HG03135 (cell line): ENCODE measurements around the gene MARCHF2.
"Not testable (repeated sequence)": the region's sequence is repeated elsewhere in the genome, so short reads cannot be mapped to it uniquely, and the experiment has no call there.

ENCODE experiments used
- ATAC-seq: cut with Tn5 transposase; IDR thresholded peaks from one replicate; pipeline ENCODE4 v1.9.1; 2021; ENCODE audit warnings: mild to moderate bottlenecking, moderate library complexity; ENCODE audit not compliant: unreplicated experiment

Gene MARCHF2, protein sequence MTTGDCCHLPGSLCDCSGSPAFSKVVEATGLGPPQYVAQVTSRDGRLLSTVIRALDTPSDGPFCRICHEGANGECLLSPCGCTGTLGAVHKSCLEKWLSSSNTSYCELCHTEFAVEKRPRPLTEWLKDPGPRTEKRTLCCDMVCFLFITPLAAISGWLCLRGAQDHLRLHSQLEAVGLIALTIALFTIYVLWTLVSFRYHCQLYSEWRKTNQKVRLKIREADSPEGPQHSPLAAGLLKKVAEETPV

DNA sequence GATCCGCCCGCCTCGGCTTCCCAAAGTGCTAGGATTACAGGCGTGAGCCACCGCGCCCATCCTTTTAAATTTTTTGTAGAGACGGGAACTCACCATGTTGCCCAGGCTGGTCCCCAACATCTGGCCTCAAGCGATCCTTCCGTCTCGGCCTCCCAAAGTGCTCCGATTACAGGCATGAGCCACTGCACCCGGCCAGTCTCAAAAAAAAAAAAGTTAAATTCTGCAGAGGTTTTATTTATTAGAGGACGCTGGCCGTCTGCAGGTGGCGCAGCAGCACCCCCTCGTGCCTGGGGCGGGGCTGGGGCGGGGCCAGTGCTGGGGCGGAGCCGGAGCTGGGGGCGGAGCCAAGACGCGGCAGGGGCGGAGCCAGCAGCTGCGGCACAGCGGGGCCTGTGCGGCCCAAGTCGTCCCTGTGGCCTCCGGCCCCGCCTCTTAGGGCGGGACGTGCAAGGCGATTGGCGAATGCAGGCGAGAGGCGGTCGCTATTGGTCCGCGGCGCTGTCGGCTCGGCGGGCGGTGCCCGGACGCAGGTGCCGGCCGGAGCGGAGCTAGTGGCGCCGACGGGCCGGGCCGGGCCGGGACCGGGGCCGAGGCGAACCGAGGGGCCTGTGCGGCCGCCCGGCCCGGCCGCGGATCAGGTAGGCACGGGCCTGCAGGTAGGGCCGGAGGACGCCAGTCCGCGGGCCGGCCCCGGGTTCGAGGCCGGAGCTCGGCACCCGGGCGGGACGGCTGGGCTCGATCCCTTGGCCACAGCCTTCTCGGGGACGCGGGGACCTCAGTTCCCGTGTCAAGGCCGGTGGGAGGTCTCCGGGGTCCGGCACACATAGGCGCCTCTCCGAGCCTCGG is at the start of gene MARCHF2:
Gene MARCHF2, plus strand, starts transcription at position 523 of the 846 bp plus-strand sequence. CDS start 8,536 bp downstream, outside the sequence.
- ATAC-seq: peak; percentile 99

DNA sequence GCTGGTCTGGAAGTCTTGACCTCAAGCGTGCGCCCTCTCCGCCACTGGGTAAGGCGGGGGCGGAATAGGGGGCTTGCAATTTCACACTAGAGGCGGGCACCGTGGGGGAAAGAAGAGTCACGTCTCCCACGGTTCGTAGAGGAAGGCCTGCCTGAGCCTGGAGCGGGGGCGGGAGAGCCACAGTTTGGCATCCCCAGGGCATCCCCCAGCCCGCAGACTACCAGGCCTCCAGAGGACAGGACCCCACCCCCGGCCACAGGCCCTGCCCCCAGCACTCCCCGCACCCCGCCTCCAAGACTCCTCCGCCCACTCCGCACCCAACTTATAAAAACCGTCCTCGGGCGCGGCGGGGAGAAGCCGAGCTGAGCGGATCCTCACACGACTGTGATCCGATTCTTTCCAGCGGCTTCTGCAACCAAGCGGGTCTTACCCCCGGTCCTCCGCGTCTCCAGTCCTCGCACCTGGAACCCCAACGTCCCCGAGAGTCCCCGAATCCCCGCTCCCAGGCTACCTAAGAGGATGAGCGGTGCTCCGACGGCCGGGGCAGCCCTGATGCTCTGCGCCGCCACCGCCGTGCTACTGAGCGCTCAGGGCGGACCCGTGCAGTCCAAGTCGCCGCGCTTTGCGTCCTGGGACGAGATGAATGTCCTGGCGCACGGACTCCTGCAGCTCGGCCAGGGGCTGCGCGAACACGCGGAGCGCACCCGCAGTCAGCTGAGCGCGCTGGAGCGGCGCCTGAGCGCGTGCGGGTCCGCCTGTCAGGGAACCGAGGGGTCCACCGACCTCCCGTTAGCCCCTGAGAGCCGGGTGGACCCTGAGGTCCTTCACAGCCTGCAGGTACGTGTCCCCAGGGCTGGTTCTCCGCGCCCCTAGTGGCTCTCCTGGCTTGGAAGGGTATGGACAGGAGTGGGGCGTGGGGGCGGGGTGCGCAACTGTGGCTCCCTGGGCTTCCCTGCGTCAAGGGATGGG is 49.0 kb upstream of the MARCHF2 start, which contains the start of gene ANGPTL4:
Gene ANGPTL4, plus strand, starts transcription at position 353 of the 969 bp plus-strand sequence. Its CDS starts 167 bp downstream, at position 520.
- no peak for ATAC-seq

DNA sequence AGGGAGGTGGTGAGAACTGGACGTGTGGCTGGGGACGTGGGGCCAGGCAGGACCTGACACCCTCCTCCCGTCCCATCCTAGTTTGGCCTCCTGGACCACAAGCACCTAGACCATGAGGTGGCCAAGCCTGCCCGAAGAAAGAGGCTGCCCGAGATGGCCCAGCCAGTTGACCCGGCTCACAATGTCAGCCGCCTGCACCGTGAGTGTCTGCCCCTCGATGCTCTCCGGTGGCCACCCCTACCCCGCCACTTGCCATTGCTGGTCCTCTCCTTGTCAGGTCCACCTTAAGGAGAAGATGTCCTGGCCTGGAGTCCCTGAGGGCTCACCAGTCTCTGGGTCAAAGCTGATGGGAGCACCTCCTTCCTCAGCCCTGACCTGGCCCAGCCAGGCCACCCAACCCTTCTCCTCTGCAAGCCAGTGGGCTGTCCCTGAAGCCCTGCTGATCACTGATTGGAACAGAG is 47.0 kb upstream of the MARCHF2 start:
- ATAC-seq: no peak

DNA sequence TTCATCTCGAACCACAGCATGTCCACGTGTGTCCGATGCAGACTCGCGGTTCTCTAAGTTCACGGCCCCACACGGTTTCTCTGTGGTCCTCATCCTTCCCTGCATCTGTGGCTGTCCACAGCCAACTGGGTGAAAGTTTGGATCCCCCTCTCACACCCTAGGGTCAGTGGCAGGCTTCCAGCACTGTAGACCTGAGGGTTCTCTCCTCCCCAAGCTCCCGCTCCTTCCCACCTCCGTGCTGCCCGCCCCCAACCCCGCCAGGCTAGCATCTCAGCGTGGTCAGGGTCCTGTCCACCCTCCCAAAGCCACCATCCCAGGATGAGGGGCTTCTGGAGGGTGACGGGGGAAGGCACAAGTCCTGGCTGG is 46.2 kb upstream of the MARCHF2 start:
- ATAC-seq: no peak

DNA sequence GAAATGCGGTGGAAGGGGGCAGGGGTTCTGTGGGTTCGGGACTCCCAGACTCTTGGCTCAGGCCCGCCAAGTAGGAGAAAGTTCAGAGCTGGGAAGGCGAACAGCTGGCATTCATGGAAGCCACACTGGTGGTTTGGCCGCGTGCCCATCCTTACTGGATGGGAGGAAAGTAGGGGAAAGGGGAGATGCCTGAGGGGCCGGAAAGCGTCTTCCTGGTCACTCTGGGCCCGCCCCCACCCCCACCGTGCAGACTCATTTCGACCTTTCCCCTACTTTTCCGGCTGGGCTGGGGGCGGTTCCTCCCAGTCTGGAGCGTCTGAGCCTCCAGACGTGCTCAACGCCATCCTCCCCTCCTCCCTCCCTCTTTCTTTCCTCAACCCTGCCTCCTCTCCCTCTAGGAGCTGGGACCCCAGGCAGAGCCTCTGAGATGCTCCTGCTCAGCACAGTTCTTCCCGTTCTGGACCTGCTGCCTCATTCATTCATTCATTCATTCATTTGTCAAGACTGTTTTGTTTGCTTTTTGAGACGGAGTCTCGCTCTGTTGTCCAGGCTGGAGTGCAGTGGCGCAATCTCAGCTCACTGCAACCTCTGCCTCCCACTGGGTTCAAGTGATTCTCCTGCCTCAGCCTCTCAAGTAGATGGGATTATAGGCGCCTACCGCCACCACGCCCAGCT is 45.6 kb upstream of the MARCHF2 start:
- ATAC-seq: no peak

DNA sequence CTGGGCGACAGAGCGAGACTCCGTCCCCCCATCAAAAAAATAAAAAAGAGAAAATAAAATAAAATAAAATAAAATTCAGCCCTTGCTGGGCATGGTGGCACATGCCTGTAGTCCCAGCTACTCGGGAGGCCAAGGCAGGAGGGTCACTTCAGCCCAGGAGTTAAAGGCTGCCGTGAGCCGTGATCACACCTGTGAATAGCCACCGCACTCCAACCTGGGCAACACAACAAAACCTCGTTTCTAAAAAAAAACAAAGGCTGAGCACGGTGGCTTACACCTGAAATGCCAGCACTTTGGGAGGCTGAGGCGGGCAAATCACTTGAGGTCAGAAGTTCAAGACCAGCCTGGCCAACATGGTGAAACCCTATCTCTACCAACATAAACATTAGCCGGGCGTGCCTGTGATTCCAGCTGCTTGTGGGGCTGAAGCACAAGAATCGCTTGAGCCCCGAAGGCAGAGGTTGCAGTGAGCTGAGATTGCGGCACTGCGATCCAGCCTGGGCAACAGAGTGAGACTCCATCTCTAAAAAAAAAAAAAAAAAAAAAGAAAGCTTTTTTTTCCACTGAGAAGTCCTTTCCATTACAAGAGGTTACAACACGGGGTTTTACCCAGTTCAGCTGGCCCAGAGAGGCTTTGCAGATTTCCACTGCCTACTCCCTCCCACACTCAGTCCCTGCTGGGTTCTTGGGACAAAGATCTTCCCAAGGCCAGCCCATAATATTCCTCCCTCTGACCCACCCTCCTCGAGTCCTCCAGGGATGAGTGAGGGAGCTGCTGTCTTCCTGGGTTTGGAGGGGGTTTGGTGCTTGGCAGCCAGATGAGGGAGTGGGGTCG is 42.7 kb upstream of the MARCHF2 start:
- ATAC-seq: no peak

DNA sequence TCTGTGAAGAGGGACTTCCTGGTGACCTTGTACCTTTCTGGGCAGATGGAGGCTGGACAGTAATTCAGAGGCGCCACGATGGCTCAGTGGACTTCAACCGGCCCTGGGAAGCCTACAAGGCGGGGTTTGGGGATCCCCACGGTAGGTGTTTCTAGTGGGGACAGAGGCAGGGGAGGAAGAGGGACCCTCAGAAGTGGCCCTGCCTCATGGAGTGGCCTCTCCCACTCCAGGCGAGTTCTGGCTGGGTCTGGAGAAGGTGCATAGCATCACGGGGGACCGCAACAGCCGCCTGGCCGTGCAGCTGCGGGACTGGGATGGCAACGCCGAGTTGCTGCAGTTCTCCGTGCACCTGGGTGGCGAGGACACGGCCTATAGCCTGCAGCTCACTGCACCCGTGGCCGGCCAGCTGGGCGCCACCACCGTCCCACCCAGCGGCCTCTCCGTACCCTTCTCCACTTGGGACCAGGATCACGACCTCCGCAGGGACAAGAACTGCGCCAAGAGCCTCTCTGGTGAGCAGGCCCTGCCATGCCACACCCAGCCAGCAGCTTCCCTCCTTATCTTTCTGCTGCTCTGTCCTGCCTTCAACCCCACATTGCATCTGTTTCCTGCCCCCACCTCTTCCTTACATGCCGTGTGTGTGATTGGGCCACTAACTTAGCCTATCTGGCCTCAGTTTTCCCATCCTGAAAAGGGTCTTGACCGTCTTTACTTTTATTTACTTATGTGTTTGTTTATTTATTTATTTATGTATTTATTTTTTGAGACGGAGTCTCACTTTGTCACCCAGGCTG is 41.9 kb upstream of the MARCHF2 start:
- ATAC-seq: no peak

DNA sequence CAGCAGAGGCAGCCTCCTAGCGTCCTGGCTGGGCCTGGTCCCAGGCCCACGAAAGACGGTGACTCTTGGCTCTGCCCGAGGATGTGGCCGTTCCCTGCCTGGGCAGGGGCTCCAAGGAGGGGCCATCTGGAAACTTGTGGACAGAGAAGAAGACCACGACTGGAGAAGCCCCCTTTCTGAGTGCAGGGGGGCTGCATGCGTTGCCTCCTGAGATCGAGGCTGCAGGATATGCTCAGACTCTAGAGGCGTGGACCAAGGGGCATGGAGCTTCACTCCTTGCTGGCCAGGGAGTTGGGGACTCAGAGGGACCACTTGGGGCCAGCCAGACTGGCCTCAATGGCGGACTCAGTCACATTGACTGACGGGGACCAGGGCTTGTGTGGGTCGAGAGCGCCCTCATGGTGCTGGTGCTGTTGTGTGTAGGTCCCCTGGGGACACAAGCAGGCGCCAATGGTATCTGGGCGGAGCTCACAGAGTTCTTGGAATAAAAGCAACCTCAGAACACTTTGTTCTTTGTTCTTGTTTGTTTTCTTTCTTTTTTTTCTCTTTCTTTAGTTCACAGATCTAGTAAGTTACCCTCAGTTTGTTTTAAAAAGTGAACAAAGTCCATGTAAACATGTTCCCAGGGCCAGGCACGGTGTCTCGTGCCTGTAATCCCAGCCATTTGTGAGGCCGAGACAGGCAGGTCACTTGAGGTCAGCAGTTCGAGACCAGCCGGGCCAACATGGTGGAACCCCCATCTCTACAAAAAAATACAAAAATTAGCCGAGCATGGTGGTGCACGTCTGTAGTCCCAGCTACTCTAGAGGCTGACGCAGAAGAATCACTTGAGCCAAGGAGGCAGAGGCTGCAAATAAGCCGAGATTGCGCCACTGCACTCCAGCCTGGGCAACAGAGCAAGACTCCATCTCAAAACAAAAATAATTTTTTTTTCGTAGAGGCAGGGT is 39.0 kb upstream of the MARCHF2 start:
- no peak for ATAC-seq

DNA sequence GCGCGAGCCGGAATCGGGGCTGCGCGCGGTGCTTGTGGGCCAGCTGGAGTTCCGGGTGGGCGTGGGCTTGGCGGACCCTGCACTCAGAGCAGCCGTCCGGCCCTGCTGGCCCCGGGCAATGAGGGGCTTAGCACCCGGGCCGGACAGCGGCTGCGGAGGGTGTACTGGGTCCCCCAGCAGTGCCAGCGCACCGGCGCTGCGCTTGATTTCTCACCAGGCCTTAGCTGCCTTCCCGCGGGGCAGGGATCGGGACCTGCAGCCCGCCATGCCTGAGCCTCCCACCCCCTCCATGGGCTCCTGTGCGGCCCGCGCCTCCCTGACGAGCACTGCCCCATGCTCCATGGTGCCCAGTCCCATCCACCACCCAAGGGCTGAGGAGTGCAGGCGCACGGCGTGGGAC is 37.3 kb upstream of the MARCHF2 start:
- not testable (repeated sequence) for ATAC-seq

DNA sequence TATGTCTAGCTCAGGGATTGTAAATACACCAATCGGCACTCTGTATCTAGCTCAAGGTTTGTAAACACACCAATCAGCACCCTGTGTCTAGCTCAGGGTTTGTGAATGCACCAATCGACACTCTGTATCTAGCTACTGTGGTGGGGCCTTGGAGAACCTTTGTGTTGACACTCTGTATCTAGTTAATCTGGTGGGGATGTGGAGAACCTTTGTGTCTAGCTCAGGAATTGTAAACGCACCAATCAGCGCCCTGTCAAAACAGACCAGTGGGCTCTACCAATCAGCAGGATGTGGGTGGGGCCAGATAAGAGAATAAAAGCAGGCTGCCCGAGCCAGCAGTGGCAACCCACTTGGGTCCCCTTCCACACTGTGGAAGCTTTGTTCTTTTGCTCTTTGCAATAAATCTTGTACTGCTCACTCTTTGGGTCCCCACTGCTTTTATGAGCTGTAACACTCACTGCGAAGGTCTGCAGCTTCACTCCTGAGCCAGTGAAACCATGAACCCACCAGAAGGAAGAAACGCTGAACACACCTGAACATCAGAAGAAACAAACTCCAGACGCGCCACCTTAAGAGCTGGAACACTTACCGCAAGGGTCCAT is 36.6 kb upstream of the MARCHF2 start:
- ATAC-seq: not testable (repeated sequence)

DNA sequence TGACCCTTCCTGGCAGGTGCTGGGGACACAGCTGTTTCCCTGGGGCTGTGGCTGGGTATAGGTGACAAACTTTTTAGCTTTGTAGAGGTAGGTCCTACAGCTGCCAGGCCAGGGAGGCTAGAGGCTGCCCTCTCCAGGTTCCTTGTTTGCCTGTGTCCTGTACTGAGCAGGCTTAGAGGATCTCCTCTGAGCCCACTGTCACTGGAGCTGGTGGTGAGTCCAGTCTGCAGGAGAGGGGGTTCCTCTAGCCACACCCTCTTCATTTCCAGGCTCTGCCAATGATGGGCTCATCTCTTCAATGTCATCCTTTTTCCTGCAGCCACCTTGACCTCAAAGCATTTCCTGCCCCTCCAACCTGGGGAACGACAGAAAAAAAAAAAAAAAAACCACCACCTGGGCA is 35.5 kb upstream of the MARCHF2 start:
- ATAC-seq: no peak

DNA sequence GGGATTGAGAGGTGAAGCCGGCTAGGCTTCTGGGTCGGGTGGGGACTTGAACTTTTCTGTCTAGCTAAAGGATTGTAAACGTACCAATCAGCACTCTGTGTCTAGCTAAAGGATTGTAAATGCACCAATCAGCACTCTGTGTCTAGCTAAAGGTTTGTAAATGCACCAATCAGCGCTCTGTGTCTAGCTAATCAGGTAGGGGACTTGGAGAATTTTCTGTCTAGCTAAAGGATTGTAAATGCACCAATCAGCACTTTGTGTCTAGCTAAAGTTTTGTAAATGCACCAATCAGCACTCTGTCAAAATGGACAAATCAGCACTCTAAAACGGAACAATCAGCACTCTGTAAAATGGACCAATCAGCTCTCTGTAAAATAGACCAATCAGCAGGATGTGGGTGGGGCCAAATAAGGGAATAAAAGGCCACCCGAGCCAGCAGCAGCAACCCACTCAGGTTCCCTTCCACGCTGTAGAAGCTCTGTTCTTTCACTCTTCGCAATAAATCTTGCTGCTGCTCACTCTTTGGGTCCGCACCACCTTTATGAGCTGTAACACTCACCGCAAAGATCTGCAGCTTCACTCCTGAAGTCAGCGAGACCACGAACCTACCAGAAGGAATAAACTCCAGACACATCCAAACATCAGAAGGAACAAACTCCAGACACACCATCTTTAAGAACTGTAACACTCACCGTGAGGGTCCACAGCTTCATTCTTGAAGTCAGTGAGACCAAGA is 33.8 kb upstream of the MARCHF2 start:
- not testable (repeated sequence) for ATAC-seq

DNA sequence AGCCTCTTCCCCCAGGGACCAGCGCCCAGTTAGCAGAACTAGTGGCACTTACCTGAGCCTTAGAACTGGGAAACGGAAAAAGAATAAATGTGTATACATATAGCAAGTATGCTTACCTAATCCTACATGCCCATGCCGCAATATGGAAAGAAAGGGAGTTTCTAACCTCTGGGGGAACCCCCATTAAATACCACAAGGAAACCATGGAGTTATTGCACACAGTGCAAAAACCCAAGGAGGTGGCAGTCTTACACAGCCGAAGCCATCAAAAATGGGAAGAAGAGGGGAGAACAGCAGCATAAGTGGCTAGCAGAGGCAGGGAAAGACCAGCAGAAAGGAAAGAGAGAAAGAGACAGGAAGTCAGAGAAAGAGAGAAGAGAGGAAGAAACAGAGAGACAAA is 28.5 kb upstream of the MARCHF2 start:
- ATAC-seq: not testable (repeated sequence)

DNA sequence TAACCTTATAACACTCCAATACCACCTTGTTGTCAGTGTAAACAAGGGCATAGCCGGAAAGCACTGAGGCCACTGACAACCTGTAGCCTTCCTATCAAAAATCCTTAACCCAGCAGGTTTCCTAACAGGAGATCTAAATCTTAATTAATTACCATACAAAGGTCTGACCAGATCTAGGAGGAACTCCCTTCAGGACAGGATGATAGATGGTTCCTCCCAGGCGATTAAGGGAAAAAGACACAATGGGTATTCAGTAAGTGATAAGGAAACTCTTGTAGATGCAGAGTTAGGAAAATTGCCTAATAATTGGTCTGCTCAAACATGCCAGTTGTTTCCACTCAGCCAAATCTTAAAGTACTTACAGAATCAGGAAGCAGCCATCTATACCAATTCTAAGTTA is 28.0 kb upstream of the MARCHF2 start:
- ATAC-seq: not testable (repeated sequence)

DNA sequence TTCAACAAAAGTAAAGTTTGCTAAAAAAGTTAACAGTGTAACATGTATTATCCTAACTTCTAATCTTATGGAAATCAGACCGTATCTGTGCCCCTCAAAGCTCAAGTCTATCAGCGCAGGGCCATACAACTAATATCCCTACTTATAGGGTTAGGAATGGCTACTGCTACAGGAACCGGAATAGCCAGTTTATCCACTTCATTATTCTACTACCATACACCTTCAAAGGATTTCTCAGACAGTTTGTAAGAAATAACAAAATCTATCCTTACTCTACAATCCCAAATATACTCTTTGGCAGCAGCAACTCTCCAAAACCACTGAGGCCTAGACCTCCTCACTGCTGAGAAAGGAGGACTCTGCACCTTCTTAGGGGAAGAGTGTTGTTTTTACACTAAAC is 27.5 kb upstream of the MARCHF2 start:
- not testable (repeated sequence) for ATAC-seq

DNA sequence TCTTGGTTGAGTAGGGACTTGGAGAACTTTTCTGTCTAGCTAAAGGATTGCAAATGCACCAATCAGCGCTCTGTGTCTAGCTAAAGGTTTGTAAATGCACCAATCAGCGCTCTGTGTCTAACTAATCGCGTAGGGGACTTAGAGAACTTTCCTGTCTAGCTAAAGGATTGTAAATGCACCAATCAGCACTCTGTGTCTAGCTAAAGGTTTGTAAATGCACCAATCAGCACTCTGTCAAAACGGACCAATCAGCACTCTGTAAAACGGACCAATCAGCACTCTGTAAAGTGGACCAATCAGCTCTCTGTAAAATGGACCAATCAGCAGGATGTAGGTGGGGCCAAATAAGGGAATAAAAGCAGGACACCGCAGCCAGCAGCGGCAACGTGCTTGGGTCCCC is 26.7 kb upstream of the MARCHF2 start:
- ATAC-seq: not testable (repeated sequence)
